A549 (cell line): ENCODE measurements around the gene ZNF607.

Experiments
- CEBPB ChIP-seq, 2 experiments: fragments of >200 bp in 1 of 2; sonication (Bioruptor Twin) in 1 of 2; formaldehyde crosslinking in 1 of 2; IDR thresholded peaks; 2 replicates each; pipeline ENCODE4 v1.6.1; 2012 to 2016
- CTCF ChIP-seq: fragments of >200 bp; sonication (Bioruptor Twin); formaldehyde crosslinking; IDR thresholded peaks from 3 replicates; pipeline ENCODE4 v1.5.1; 2016
- GATA3 ChIP-seq: IDR thresholded peaks from 2 replicates; pipeline ENCODE4 v1.6.1; 2012; ENCODE audit warnings: borderline replicate concordance
- JUNB ChIP-seq: fragments of >200 bp; sonication (Bioruptor Twin); formaldehyde crosslinking; IDR thresholded peaks from 2 replicates; pipeline ENCODE4 v1.6.1; 2016
- MAX ChIP-seq: IDR thresholded peaks from 2 replicates; pipeline ENCODE4 v1.6.1; 2012
- MYC ChIP-seq: IDR thresholded peaks from 2 replicates; pipeline ENCODE4 v1.6.1; 2012; ENCODE audit warnings: mild to moderate bottlenecking, inconsistent platforms, low read length, improper control_type of control experiment, borderline replicate concordance
- PBX3 ChIP-seq: IDR thresholded peaks from 2 replicates; pipeline ENCODE4 v1.6.1; 2012
- PHF8 ChIP-seq: fragments of 200-600 bp; sonication (generic); IDR thresholded peaks from 2 replicates; pipeline ENCODE4 v1.6.1; 2016; ENCODE audit warnings: low read depth, mild to moderate bottlenecking, antibody characterized with exemption, moderate library complexity, borderline replicate concordance
- POLR2A ChIP-seq: IDR thresholded peaks from 2 replicates; pipeline ENCODE4 v1.6.1; 2012; ENCODE audit warnings: mild to moderate bottlenecking, low read length
- REST ChIP-seq: fragments of 200-600 bp; sonication (generic); IDR thresholded peaks from 2 replicates; pipeline ENCODE4 v1.6.1; 2016; ENCODE audit warnings: antibody characterized with exemption, mild to moderate bottlenecking, moderate library complexity
- RFX5 ChIP-seq: fragments of 450-650 bp; IDR thresholded peaks from 2 replicates; pipeline ENCODE4 v1.7.1; 2014; ENCODE audit warnings: antibody characterized with exemption, mild to moderate bottlenecking, moderate library complexity
- ZNF302 ChIP-seq: fragments of 250-450 bp; sonication (Bioruptor Pico); IDR thresholded peaks from 2 replicates; pipeline ENCODE4 v1.9.0; 2021; ENCODE audit warnings: inconsistent platforms, mild to moderate bottlenecking, moderate library complexity

GRCh38 chr19:37669450-37669914 lies 50.1 kb downstream of the ZNF607 start:
- TF ChIP-seq CTCF (no peak), REST (no peak), GATA3 (peak; percentile 15; the same call in 1 of the 2 replicates), MAX (no peak), RFX5 (no peak), ZNF302 (CRISPR knock-in tag) (no peak), POLR2A (no peak), CEBPB (IDR thresholded peaks at IDR 0.05) (peak in 1 of 2 experiments; percentile 6; a peak in 1 of 4 replicates), MYC (no peak), PBX3 (no peak), JUNB (no peak), PHF8 (no peak)
